Medulla oblongata (tissue), 1 donor: Measurements from ENCODE around the gene G6PC1.
"Not testable (repeated sequence)": the region's sequence is repeated elsewhere in the genome, so short reads cannot be mapped to it uniquely, and the experiment has no call there.

Experiments used
- DNase-seq: peaks from one replicate; pipeline ENCODE4 v3.0.0-alpha.2; 2015; ENCODE audit errors: extremely low spot score

G6PC1 gene

GRCh38 chr17:42901535-42902229 lies 1.1 kb downstream of the G6PC1 start:
- DNase-seq = no peak

GRCh38 chr17:42904110-42904469 lies 3.5 kb downstream of the G6PC1 start:
- no peak for DNase-seq

- DNase-seq = no peak
Observed at GRCh38 chr17:42906772-42907446, 6.3 kb downstream of the G6PC1 start.

- no peak for DNase-seq
Observed at GRCh38 chr17:42908872-42909700, 8.5 kb downstream of the G6PC1 start.

- no peak for DNase-seq
Observed at GRCh38 chr17:42913522-42913921, 12.9 kb downstream of the G6PC1 start.

- no peak for DNase-seq
Observed at GRCh38 chr17:42913981-42914617, 13.5 kb downstream of the G6PC1 start.

GRCh38 chr17:42915288-42915687 lies 14.7 kb downstream of the G6PC1 start:
- not testable (repeated sequence) for DNase-seq

GRCh38 chr17:42916388-42917235 lies 16.0 kb downstream of the G6PC1 start:
- not testable (repeated sequence) for DNase-seq

- no peak for DNase-seq
Observed at GRCh38 chr17:42917236-42917603, 16.6 kb downstream of the G6PC1 start.

GRCh38 chr17:42918902-42919521 lies 18.4 kb downstream of the G6PC1 start:
- no peak for DNase-seq

- DNase-seq = not testable (repeated sequence)
Observed at GRCh38 chr17:42919522-42920077, 19.0 kb downstream of the G6PC1 start.

- DNase-seq = no peak
Observed at GRCh38 chr17:42920106-42920900, 19.7 kb downstream of the G6PC1 start.

GRCh38 chr17:42920922-42921321 lies 20.3 kb downstream of the G6PC1 start:
- no peak for DNase-seq

- no peak for DNase-seq
Observed at GRCh38 chr17:42922294-42922693, 21.7 kb downstream of the G6PC1 start.

- DNase-seq = not testable (repeated sequence)
Observed at GRCh38 chr17:42923472-42923871, 22.9 kb downstream of the G6PC1 start.

GRCh38 chr17:42924891-42925290 lies 24.3 kb downstream of the G6PC1 start:
- DNase-seq = no peak

- peak; percentile 37 for DNase-seq
Observed at GRCh38 chr17:42928714-42929496, 28.3 kb downstream of the G6PC1 start.

GRCh38 chr17:42929497-42929844 lies 28.9 kb downstream of the G6PC1 start:
- DNase-seq = no peak
